Measurements from ENCODE around the gene AFF4.
"Not testable (repeated sequence)": the region's sequence is repeated elsewhere in the genome, so short reads cannot be mapped to it uniquely, and the experiment has no call there.

The AFF4 gene

GRCh38 chr5:132963171-132964104, at the start of gene AFF4:
TSS of gene AFF4 (minus strand) at chr5:132963634. CDS start at chr5:132937189, 26,445 bp downstream.
- DNase-seq: peak; percentile 98

- not testable (repeated sequence) for DNase-seq
These were observed 45.0 kb upstream of the AFF4 start for GRCh38 chr5:133008455-133008854.

GRCh38 chr5:133006653-133007052, 43.2 kb upstream of the AFF4 start:
- no peak for DNase-seq

- DNase-seq: no peak
These were observed 35.8 kb upstream of the AFF4 start for GRCh38 chr5:132999246-132999645.

- DNase-seq: no peak
These were observed 35.1 kb upstream of the AFF4 start for GRCh38 chr5:132998556-132998955.

- DNase-seq: no peak
These were observed 32.9 kb upstream of the AFF4 start for GRCh38 chr5:132996307-132996706.

- DNase-seq: peak; percentile 47
These were observed 24.3 kb upstream of the AFF4 start for GRCh38 chr5:132987531-132988408.

- DNase-seq: not testable (repeated sequence)
These were observed 19.5 kb upstream of the AFF4 start for GRCh38 chr5:132982971-132983370.

- no peak for DNase-seq
These were observed 17.9 kb upstream of the AFF4 start for GRCh38 chr5:132981288-132981687.

- DNase-seq: no peak
These were observed 16.5 kb upstream of the AFF4 start for GRCh38 chr5:132979976-132980375.

GRCh38 chr5:132979367-132979940, 16.0 kb upstream of the AFF4 start:
- DNase-seq: peak; percentile 17

GRCh38 chr5:132976852-132977251, 13.4 kb upstream of the AFF4 start:
- DNase-seq: no peak

GRCh38 chr5:132972436-132972828, 9.0 kb upstream of the AFF4 start:
- DNase-seq: not testable (repeated sequence)

GRCh38 chr5:132971483-132972435, 8.3 kb upstream of the AFF4 start:
- no peak for DNase-seq

- DNase-seq: no peak
These were observed 1.7 kb upstream of the AFF4 start for GRCh38 chr5:132965120-132965519.

GRCh38 chr5:132962429-132963021, 909 bp downstream of the AFF4 start:
- peak; percentile 79 for DNase-seq

- peak; percentile 18 for DNase-seq
These were observed 1.5 kb downstream of the AFF4 start for GRCh38 chr5:132961887-132962286.

- peak; percentile 10 for DNase-seq
These were observed 2.2 kb downstream of the AFF4 start for GRCh38 chr5:132961123-132961815.

- not testable (repeated sequence) for DNase-seq
These were observed 7.2 kb downstream of the AFF4 start for GRCh38 chr5:132956166-132956799.

- no peak for DNase-seq
These were observed 9.7 kb downstream of the AFF4 start for GRCh38 chr5:132953710-132954109.

Measured in NCI-H69 (cell line).